ENCODE data around the gene PIRT. TPM values are rescaled to one million over a fixed set of nuclear protein-coding genes. Genes with fewer than 3 reads are reported as not detected.
"Not testable (repeated sequence)": the region's sequence is repeated elsewhere in the genome, so short reads cannot be mapped to it uniquely, and the experiment has no call there.

The PIRT gene
- total RNA-seq (under 1 TPM in 1 of 4 donors, not detected in 3; 0.11 TPM), polyA plus RNA-seq (0.02 TPM)
- long read RNA-seq, donor 1, result 0 reads
- long read RNA-seq, donor 2, result 0 reads
- long read RNA-seq, donor 3, result 0 reads
- long read RNA-seq, donor 4, result 0 reads

DNA sequence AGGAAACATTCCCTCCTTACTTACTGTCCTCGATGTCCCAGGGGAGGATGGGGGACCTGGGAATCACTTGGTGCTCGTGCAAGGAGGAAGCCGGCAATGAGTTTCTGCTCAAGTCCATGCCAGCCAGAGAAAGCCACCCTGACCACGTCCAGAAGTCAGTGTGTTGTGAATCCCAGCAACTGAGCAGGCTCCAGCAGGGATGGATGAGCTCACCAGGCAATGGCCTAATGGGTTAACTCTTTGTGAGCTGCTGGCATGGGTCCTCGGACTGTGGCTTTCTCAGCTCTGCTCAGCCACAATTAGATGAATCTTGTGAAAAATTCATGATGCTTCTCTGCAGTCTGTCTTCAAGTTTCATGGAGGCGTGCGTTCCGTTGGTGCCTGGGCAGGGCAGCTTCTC is at the start of gene PIRT:
Gene PIRT, minus strand, starts transcription at position 167 of the 400 bp plus-strand sequence. CDS start 12,442 bp downstream, outside the sequence.
- WGBS, result 63% methylated on average over 8 of the region's 8 CpGs
- intact Hi-C loops (cut with DNase I), result no loop called here
- Histone ChIP-seq H3K9me3 (ENCODE audit: control insufficient read depth, low read length) (no peaks in the 10 kb centered on the region), H3K27ac (ENCODE audit: low read length) (no peak within 1 kb of the TSS), H3K27me3 (ENCODE audit: control insufficient read depth, insufficient read depth) (no peaks in the 10 kb centered on the region), H3K4me3 (ENCODE audit: low read length) (no peak within 1 kb of the TSS), H3K4me1 (ENCODE audit: control insufficient read depth, insufficient read depth, low read length) (no peaks in the 10 kb centered on the region)
- DNase-seq (no peak), ATAC-seq (no peak)

DNA sequence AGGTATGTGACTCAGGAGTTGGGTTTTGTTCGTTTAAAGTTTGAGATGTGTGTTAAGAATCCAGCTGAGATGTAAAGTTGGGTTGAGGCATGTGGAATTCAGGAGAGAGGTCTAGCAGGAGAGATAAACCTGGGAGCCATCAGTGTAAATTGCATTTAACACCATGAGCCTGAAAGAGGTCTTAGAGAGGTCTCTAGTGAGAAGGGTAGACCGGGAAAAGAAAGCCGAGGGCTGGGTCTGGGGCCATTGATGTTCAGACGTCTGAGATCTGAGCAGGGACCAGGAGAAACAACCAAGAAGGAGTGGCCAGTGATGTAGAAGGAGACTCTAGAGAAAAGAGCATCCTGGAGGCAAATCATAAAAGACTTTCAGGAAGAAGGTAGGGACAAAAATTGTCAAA is 44.1 kb upstream of the PIRT start:
- Histone ChIP-seq H3K4me3 (ENCODE audit: low read length) (no peak overlapping the region), H3K4me1 (ENCODE audit: control insufficient read depth, insufficient read depth, low read length) (no peaks in the 10 kb centered on the region), H3K27me3 (ENCODE audit: control insufficient read depth, insufficient read depth) (no peaks in the 10 kb centered on the region), H3K9me3 (ENCODE audit: control insufficient read depth, low read length) (no peaks in the 10 kb centered on the region), H3K27ac (ENCODE audit: low read length) (no peak overlapping the region)
- ATAC-seq (no peak), DNase-seq (no peak)
- intact Hi-C loops (cut with DNase I), result loop anchor here in 2 of 4 donors (5.0 to 10.0 kb wide), 2 partner anchors 63 to 265 kb away; no protein-coding TSS in a partner anchor
- 22% methylated on average over 4 of the region's 4 CpGs for WGBS

DNA sequence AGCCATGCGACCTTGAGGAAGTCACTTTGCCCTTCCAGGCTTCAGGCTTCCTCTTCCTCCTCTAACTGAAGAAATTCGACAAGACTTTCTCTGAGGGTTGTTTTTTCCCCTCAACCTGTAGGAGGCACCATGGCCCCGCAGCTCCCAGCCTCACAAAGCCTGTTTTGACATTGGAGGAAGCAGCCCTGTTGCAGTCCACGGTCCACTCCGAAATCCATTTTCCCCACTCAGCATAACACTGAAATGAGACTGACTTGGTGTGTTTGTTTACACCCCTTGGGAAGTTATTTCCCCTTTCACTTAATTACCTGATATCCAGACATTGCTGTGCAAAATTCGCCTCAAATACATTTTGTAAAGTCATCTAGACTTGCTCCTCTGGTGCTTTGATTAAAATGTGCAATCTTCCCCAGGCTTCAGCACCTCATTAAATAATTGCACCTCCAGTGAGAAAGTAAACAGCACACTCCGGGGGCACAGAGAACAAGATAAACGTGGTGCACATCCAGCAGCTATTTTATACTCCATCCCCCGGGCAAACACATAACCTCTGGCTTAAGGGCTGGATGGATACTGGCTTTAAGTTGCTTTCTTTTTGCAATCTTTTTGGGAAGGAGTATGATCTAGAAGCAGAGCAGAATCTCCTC is 41.4 kb upstream of the PIRT start:
- DNase-seq, result peak in 1 of 3 donors; percentile 45

DNA sequence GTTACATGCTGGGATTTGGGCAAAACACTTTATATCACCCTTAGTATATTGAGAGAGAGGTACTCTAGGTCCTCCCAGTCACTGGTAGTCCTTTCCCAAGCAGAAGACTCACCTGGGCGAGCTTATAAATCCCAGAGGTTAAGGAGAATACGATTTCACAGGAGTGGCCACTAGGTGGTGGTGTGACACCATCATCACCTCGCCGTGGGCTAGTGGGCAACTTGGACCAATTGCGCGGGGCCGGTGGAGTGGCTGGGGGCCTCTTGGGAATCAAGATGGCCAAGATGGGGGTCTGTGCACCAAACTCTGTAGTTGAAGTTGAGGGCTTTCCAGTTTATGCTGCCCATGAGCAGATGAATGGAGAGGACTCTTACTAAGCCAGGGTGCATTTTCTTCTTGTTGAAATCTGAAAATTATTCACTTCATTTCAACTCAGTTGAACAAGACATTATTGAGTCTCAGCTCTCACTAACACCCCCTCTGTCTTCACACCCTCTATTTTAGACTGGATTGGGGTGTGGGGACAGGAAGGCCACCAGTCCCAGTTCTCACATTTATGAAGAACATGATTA is 38.2 kb upstream of the PIRT start:
- Histone ChIP-seq H3K27ac (ENCODE audit: low read length) (no peak overlapping the region), H3K4me3 (ENCODE audit: low read length) (no peak overlapping the region), H3K4me1 (ENCODE audit: control insufficient read depth, insufficient read depth, low read length) (no peaks in the 10 kb centered on the region), H3K9me3 (ENCODE audit: control insufficient read depth, low read length) (no peaks in the 10 kb centered on the region), H3K27me3 (ENCODE audit: control insufficient read depth, insufficient read depth) (no peaks in the 10 kb centered on the region)
- WGBS, result 2% methylated on average over 7 of the region's 7 CpGs
- ATAC-seq (peak; percentile 45 to 55), DNase-seq (peak; percentile 26 to 61 (median 51))
- intact Hi-C loops (cut with DNase I), result loop anchor here in 2 of 4 donors (5.0 to 10.0 kb wide), 2 partner anchors 1109 to 1111 kb away; no protein-coding TSS in a partner anchor

More for the DNA sequence above, 41.4 kb upstream of the PIRT start:
- Histone ChIP-seq H3K4me3 (ENCODE audit: low read length) (no peak overlapping the region), H3K9me3 (ENCODE audit: control insufficient read depth, low read length) (no peaks in the 10 kb centered on the region), H3K4me1 (ENCODE audit: control insufficient read depth, insufficient read depth, low read length) (no peaks in the 10 kb centered on the region), H3K27ac (ENCODE audit: low read length) (no peak overlapping the region), H3K27me3 (ENCODE audit: control insufficient read depth, insufficient read depth) (no peaks in the 10 kb centered on the region)
- 8% methylated on average over 9 of the region's 9 CpGs for WGBS
- peak in 1 of 2 donors; percentile 45 for ATAC-seq
- intact Hi-C loops (cut with DNase I), result loop anchor here in 2 of 4 donors (5.0 to 10.0 kb wide), 2 partner anchors 1105 to 1108 kb away; no protein-coding TSS in a partner anchor

DNA sequence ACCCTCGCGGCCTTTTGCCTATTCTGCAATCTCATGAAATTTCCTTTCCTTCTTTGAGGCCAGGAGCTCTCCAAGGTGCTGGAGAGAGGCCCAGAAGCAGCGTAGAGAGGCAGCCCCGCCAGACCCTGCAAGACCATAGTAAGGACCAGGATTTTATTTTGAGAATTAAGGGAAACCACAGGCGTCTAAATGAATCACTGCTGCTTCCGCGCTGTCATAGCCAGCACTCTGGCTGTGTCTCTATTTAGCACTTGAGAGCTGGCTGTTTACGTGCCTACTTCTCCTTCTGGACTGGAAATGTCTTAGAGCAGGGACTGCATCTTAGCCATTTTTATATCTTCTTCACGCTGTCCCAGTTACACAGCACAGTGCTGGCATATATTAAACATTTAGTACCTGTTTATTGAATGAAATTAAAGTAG is 37.6 kb upstream of the PIRT start:
- H3K27ac ChIP-seq (ENCODE audit: low read length), result no peak overlapping the region
- intact Hi-C loops (cut with DNase I), result loop anchor here in 2 of 4 donors (5.0 to 10.0 kb wide), 2 partner anchors 1109 to 1112 kb away; no protein-coding TSS in a partner anchor
- DNase-seq, result no peak
- no peaks in the 10 kb centered on the region for H3K27me3 ChIP-seq (ENCODE audit: control insufficient read depth, insufficient read depth)
- ATAC-seq, result no peak
- no peak overlapping the region for H3K4me3 ChIP-seq (ENCODE audit: low read length)
- 18% methylated on average over 9 of the region's 9 CpGs for WGBS
- H3K9me3 ChIP-seq (ENCODE audit: control insufficient read depth, low read length), result no peaks in the 10 kb centered on the region
- no peaks in the 10 kb centered on the region for H3K4me1 ChIP-seq (ENCODE audit: control insufficient read depth, insufficient read depth, low read length)

DNA sequence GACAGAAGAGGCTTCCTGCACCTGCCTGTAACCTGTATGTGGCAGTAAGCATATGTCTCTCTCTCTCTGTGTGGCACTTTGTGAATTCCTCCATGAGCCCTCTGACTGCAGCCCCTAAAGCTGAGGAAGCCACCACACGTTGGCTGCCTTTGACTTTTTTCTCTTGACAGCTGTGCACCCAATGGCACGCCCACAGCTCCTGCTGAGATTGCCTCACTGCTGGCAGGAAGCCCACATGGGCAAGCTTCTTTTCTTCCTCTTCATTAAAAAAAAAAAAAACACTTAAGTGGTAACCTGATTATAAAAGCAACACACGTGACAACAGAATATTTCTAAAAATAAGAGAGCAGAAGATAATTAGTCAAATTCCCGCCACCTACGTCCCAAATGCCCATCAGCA is 34.0 kb upstream of the PIRT start:
- H3K4me1 ChIP-seq (ENCODE audit: control insufficient read depth, insufficient read depth, low read length), result no peaks in the 10 kb centered on the region
- H3K9me3 ChIP-seq (ENCODE audit: control insufficient read depth, low read length), result no peaks in the 10 kb centered on the region
- H3K4me3 ChIP-seq (ENCODE audit: low read length), result no peak overlapping the region
- 46% methylated on average over 5 of the region's 5 CpGs for WGBS
- H3K27me3 ChIP-seq (ENCODE audit: control insufficient read depth, insufficient read depth), result no peaks in the 10 kb centered on the region
- no peak overlapping the region for H3K27ac ChIP-seq (ENCODE audit: low read length)
- ATAC-seq (no peak), DNase-seq (peak in 2 of 3 donors; percentile 24 to 57)
- intact Hi-C loops (cut with DNase I), result loop anchor here in 1 of 4 donors (10.0 kb wide), 1 partner anchor 1113 kb away; no protein-coding TSS in a partner anchor

DNA sequence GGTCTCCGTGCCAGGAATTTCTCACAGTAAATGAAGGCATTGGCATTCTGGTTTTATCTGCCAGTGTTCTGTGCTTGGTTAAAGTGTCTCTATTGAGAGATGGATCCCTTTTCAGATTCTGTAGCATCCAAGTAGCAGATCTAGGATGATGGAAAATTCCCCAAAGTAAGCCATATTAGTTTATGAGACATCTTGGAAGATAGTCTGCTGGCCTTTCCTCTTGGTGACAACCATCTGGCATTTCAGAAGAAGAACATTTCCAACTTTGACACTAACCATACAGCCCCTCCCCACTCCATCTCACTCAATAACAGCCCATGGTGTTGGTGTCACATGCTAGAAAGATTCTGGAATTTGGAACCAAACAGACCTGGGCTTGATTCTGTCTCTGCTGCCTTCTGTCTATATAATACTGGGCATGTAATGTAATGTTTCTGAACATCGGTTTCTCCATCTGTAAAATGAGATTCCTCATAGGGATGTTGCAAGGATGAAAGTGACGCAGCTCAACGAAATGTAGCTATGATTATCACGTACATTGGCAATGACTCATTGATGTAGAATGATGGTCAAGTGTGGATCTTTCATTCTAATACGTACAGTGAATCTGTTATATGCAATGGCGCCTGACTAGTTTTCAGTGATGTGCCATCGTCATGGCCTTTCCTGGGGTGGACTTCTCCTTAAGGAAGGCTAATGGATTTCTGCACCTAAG is 32.6 kb upstream of the PIRT start:
- DNase-seq (no peak), ATAC-seq (no peak)
- no peak overlapping the region for H3K4me3 ChIP-seq (ENCODE audit: low read length)
- peaks cover 2% of the 10 kb centered on the region for H3K9me3 ChIP-seq (ENCODE audit: control insufficient read depth, low read length)
- intact Hi-C loops (cut with DNase I), result loop anchor here in 1 of 4 donors (10.0 kb wide), 1 partner anchor 1114 kb away; no protein-coding TSS in a partner anchor
- no peaks in the 10 kb centered on the region for H3K4me1 ChIP-seq (ENCODE audit: control insufficient read depth, insufficient read depth, low read length)
- H3K27me3 ChIP-seq (ENCODE audit: control insufficient read depth, insufficient read depth), result no peaks in the 10 kb centered on the region
- 84% methylated on average over 8 of the region's 8 CpGs for WGBS
- H3K27ac ChIP-seq (ENCODE audit: low read length), result no peak overlapping the region

DNA sequence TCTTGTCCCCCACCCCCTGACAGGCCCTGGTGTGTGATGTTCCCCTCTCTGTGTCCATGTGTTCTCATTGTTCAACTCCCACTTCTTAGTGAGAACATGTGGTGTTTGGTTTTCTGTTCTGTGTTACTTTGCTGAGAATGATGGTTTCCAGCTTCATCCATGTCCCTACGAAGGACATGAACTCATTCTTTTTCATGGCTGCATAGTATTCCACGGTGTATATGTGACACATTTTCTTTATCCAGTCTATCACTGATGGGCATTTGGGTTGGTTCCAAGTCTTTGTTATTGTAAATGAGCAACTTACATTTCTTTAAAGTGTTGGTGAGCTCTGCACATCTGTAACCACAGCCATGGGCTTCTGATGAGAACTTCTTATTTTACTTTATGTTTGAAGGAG is 30.9 kb upstream of the PIRT start:
- H3K27me3 ChIP-seq (ENCODE audit: control insufficient read depth, insufficient read depth), result not testable (repeated sequence)

DNA sequence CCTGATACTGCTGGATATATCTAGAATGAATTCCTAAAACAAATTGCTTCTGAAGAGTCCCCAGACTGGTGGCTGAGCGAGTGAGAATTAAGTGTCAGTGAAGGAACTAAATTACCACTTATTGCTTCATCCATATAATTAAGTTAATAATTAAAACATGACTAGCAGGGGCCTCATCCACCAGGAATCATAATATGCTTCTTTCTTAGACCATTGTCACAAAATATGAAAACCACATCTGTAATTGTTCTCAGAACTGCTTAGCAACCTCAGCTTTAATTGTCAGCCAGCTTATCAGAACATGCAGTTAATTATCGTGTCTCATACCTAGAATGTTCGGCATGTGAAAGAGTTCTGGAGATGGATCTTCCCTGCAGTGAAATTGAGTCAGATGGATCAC is 21.2 kb upstream of the PIRT start:
- ATAC-seq, result no peak
- no peak overlapping the region for H3K27ac ChIP-seq (ENCODE audit: low read length)
- H3K4me1 ChIP-seq (ENCODE audit: control insufficient read depth, insufficient read depth, low read length), result no peaks in the 10 kb centered on the region
- no peak overlapping the region for H3K4me3 ChIP-seq (ENCODE audit: low read length)
- intact Hi-C loops (cut with DNase I), result no loop called here
- WGBS, result 79% methylated on average over 3 of the region's 3 CpGs
- no peak for DNase-seq
- no peaks in the 10 kb centered on the region for H3K9me3 ChIP-seq (ENCODE audit: control insufficient read depth, low read length)
- no peaks in the 10 kb centered on the region for H3K27me3 ChIP-seq (ENCODE audit: control insufficient read depth, insufficient read depth)

More for the DNA sequence above, 30.9 kb upstream of the PIRT start:
- H3K9me3 ChIP-seq (ENCODE audit: control insufficient read depth, low read length); H3K4me1 ChIP-seq (ENCODE audit: control insufficient read depth, insufficient read depth, low read length); DNase-seq; ATAC-seq; intact Hi-C loops (cut with DNase I); H3K4me3 ChIP-seq (ENCODE audit: low read length); H3K27ac ChIP-seq (ENCODE audit: low read length): not testable (repeated sequence)
- 91% methylated on average over 2 of the region's 2 CpGs for WGBS

DNA sequence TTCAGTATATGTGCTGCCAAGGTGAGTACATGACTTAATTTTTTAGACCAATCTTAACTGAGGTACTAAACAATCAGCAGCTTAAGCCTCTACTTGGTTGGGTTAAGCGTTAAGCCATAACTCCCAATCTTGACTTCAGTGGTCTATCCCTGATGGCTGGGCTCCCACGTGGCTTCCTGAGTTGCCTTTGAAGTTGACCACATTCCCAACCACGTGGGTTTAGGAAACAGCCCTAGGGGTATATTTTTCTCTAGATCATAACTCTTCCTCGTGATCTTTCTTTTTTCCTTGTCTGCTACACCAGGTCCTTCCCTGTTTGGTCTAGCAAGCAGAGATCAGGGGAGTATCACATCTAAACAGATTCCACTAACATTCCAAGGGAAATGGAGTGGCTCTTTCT is 20.1 kb upstream of the PIRT start:
- Histone ChIP-seq H3K4me3 (ENCODE audit: low read length) (no peak overlapping the region), H3K27me3 (ENCODE audit: control insufficient read depth, insufficient read depth) (no peaks in the 10 kb centered on the region), H3K9me3 (ENCODE audit: control insufficient read depth, low read length) (no peaks in the 10 kb centered on the region), H3K27ac (ENCODE audit: low read length) (no peak overlapping the region), H3K4me1 (ENCODE audit: control insufficient read depth, insufficient read depth, low read length) (no peaks in the 10 kb centered on the region)
- intact Hi-C loops (cut with DNase I), result no loop called here
- WGBS, result 55% methylated on average over 4 of the region's 4 CpGs
- DNase-seq (no peak), ATAC-seq (no peak)

All from right cardiac atrium (tissue), 5 donors.